Transverse colon (tissue), 4 donors: ENCODE data around the gene TMEM200B.

ENCODE experiments used
- POLR2A ChIP-seq: fragments of 450-650 bp; IDR thresholded peaks from one replicate; pipeline ENCODE4 v1.6.1; 2016; ENCODE audit warnings: antibody characterized with exemption, mild to moderate bottlenecking, moderate library complexity
- POLR2AphosphoS5 ChIP-seq, 3 donors: sonication (generic); formaldehyde crosslinking; IDR thresholded peaks; one replicate each; pipeline ENCODE4 v1.6.1; 2016; ENCODE audit warnings: antibody characterized with exemption in 3 of 3
- TF ChIP-seq, protein P1 (sequence below), 5 experiments: fragments of 200-600 bp in 3 of 5; fragments of 450-650 bp in 2 of 5; sonication (generic) in 3 of 5; IDR thresholded peaks; 1 replicate in 2 of 5; 2 replicates in 3 of 5; pipeline ENCODE4 v1.5.1; 2016 to 2017; ENCODE audit warnings: antibody characterized with exemption in 5 of 5, inconsistent platforms in 3 of 5, mild to moderate bottlenecking in 2 of 5, moderate library complexity in 1 of 5

DNA sequence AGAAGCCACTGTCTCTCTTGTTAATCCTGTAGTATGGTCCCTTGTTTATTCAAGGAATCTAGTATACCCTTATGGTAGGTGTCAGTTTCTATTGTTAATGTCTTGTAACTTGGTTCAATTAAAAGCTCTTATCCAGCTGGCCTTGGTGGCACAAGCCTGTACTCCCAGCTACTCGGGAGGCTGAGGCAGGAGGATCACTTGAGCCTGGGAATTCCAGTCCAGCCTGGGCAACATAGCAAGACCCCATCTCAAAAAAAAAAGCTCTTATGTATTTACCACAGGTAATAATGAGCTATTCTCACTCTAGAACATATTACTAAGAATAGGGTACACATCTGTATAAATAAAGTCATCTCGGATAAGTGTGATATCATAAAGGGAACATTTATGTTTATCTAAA, 46.5 kb downstream of the TMEM200B start:
- TF ChIP-seq, protein P1, sequence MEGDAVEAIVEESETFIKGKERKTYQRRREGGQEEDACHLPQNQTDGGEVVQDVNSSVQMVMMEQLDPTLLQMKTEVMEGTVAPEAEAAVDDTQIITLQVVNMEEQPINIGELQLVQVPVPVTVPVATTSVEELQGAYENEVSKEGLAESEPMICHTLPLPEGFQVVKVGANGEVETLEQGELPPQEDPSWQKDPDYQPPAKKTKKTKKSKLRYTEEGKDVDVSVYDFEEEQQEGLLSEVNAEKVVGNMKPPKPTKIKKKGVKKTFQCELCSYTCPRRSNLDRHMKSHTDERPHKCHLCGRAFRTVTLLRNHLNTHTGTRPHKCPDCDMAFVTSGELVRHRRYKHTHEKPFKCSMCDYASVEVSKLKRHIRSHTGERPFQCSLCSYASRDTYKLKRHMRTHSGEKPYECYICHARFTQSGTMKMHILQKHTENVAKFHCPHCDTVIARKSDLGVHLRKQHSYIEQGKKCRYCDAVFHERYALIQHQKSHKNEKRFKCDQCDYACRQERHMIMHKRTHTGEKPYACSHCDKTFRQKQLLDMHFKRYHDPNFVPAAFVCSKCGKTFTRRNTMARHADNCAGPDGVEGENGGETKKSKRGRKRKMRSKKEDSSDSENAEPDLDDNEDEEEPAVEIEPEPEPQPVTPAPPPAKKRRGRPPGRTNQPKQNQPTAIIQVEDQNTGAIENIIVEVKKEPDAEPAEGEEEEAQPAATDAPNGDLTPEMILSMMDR (IDR thresholded peaks at IDR 0.05), result no peak
- TF ChIP-seq POLR2AphosphoS5 (IDR thresholded peaks at IDR 0.05) (no peak), POLR2A (no peak)
